GM18498 (cell line): ENCODE results near the gene PLPPR3.

Experiments used
- ATAC-seq: cut with Tn5 transposase; IDR thresholded peaks from one replicate; pipeline ENCODE4 v1.9.1; 2021; ENCODE audit warnings: mild to moderate bottlenecking, moderate library complexity; ENCODE audit not compliant: unreplicated experiment

Gene PLPPR3

GRCh38 chr19:810077-810855 lies 11.5 kb downstream of the PLPPR3 start:
- no peak for ATAC-seq

GRCh38 chr19:808423-808775 lies 13.4 kb downstream of the PLPPR3 start:
- ATAC-seq = no peak

GRCh38 chr19:807627-808422 lies 13.9 kb downstream of the PLPPR3 start:
- no peak for ATAC-seq

- no peak for ATAC-seq
Observed at GRCh38 chr19:806815-807421, 14.8 kb downstream of the PLPPR3 start.

- no peak for ATAC-seq
Observed at GRCh38 chr19:805600-806550, 15.9 kb downstream of the PLPPR3 start.

DNA sequence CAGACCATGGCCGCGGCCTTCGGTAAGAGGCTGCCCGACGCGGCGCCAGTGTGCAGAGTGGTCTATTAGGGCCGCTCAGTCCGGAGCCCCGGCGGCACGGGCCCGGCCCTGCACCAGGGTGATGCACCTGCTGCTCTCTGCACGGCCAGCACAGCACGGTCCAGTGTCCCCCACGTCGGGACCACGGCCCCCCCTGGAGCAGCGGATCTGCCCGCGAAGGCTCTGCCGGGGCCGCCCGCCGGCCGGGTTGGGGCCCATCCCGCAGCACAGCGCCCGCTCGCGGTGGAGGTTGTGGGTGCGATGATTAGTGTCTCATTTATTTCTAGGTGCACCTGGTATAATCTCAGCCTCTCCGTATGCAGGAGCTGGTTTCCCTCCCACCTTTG lies 16.6 kb downstream of the PLPPR3 start:
- no peak for ATAC-seq

GRCh38 chr19:804419-805165 lies 17.2 kb downstream of the PLPPR3 start:
- ATAC-seq = no peak

DNA sequence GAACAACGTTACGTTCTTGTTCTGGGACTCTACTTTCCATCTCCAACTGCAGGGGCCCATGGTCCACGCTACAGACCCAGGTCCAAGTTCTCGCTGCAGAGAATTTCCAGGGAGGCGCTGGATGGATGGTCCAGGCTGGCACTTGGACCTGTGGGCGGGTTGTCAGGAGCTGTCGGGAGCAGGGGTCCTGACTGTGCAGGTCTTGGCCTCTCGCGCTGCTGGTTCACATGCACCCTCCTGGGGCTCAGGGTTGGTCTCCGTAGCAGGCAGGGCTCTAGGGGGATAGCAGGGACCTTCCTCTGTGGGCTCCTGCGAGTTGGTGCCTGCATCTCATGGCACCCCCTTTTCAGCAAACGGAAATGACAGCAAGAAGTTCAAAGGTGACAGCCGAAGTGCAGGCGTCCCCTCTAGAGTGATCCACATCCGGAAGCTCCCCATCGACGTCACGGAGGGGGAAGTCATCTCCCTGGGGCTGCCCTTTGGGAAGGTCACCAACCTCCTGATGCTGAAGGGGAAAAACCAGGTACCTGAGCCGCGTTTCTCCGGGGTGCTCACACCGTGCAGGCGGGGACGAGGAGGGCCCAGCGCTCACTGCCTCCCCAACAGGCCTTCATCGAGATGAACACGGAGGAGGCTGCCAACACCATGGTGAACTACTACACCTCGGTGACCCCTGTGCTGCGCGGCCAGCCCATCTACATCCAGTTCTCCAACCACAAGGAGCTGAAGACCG lies 17.9 kb downstream of the PLPPR3 start:
- no peak for ATAC-seq

- ATAC-seq = no peak
Observed at GRCh38 chr19:803099-803561, 18.6 kb downstream of the PLPPR3 start.

GRCh38 chr19:802498-803098 lies 19.2 kb downstream of the PLPPR3 start:
- ATAC-seq = no peak

DNA sequence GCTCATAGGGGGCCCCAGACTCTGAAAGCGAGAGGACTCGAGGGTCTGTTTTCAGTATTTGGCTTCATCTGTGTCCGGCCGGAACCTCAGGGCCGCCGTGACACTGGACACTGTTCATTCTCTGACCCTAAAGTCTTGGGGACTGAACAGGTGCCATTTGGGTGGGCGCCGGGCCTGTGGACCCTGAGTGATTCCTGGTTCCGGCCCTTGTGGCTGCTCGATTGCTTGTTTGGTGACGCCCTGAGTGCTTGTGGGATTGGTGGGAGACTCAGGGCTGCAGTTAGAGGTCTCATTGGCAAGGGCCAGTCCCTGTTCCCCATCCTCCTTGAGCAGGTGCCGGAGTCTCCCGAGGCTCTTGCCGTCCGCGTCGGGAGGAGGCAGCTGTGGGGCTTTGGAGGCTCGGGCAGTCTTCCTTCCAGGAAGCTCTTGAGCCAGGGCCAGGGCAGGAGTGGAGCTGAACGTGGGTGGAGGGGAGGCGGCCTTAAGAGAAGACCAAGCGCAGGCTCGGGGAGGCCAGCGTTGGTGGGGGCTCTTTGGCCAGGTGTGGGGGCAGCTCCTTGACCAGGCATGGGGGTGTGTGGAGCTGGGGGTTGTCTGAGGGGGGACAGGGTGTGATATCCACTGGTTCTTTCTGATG lies 19.8 kb downstream of the PLPPR3 start:
- ATAC-seq = no peak

GRCh38 chr19:801030-801860 lies 20.5 kb downstream of the PLPPR3 start:
- no peak for ATAC-seq

DNA sequence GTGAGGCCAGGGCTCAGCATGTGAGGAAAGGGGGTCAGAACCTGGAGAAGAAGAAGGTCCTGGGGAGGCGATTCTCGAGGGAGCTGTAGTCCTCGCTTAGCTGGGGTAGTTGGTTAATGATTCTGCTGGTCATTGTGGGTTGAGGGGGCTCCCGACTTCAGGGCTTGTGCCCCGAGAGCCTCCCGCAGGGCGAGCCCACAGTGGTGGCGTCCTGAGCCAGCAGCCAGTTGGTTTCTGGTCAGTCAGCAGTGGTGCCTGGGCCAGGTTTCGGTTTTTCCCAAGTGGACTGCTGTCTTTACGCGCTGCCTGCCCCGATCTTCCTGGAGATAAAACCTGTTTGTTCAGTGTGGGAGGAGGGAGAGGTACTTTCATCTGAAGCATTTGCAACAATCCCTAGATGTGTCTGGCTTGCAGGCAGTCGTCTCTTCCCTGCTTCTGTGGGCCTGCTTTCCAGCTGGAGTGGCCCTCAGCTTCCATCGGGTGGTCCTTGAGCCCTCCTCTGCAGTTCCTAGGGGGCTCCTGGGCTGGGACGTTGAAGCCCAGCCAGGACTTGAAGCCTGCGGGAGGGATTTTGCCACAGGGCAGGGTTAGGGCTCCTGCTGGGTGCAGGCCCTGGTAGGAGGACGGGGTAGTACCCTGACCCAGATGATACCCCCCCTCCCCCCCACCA lies 21.3 kb downstream of the PLPPR3 start:
- ATAC-seq = no peak

- no peak for ATAC-seq
Observed at GRCh38 chr19:799076-799881, 22.5 kb downstream of the PLPPR3 start.

DNA sequence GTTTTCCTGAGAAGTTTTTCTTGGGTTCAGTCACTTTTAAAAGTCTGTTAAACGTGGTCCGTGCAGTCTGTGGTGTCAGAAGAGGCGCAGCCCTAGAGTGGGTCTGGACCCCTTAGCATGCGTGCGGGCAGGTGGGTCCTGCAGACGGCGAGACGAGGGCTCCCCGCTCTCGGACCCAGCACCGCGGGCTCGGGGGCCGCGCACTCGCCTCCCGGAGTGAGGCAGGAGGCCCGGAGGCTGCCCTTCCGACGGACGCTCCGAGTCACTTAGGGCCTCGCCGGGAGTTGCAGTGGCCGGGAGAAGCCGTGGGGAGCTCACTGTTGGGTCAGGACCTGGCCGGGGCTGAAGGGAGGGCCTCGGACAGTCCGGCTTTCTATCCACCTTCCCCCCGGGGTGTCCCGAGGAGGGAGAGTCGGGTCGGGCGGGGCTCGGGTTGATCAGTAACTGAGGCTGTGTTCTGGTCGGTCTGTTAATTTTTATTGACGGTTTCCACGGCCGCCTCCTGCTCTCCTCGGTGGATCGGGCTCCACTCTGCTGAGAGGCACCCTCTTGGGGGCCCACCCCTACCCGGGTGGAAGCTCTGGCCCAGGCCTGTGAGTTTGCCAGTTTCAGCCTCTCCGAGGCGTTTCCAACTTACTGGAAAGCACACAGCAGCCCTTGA lies 23.2 kb downstream of the PLPPR3 start:
- no peak for ATAC-seq
